Inflammatory macrophage treated with lipopolysaccharide for 1 hour (primary cell): ENCODE data around the gene CCNK.

Experiments used
- DNase-seq, 2 donors: peaks; one replicate each; pipeline ENCODE4 v3.0.0-alpha.2; 2020 to 2022

CCNK gene

GRCh38 chr14:99521176-99522024 is 40.2 kb downstream of the CCNK start:
- no peak for DNase-seq

- DNase-seq, result no peak
Observed at GRCh38 chr14:99522025-99522401, 40.8 kb downstream of the CCNK start.

DNA sequence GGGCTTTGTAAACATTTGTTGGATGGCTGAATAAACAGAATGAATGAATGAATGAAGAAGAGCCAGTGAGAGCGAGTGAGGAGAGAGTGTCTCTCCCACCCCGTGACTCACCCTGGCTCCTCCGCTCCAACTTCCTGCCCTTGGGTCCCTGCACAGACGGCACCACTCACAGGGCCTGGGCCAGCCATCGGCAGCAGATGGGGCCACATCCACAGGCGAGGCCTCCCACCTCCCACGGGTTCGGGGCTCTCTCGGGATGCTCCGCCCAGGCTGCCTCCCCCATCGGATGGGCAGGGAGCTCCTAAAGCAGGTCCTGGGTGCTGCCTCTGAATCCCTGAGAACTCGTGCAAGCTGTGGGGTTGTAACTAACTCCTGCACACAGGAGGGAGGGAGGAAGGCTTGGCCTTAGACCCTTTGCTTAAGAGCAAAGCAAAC is 41.3 kb downstream of the CCNK start:
- no peak for DNase-seq

- no peak for DNase-seq
Observed at GRCh38 chr14:99522934-99523703, 41.9 kb downstream of the CCNK start.

GRCh38 chr14:99523704-99524055 is 42.5 kb downstream of the CCNK start:
- DNase-seq, result no peak

DNA sequence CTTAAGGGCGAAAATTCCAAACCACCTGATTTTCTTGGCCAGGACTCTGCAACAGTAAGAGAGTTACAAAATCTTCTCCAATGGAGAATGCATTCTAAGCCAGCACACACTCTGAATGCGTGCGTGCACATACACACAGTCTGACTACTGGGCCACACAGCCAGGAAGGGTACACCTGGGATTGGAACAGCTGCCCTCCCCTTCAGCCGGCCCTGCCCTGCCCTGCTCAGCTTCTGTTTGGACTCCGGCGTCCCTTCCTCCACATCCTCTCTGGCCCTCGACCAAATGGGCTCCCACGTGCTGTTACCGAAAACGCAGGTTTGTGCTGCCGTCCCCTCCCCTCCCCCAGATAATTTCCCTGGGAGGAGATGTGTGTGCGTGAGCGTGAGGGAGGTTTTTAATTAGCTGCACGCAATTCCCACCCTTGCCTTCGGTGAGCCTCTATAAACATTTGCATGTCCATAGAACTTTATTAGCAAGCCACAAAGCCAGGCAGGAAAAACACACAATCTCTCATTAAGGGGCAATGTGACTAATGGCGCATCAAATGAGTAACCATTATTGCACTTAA is 43.0 kb downstream of the CCNK start:
- no peak for DNase-seq

DNA sequence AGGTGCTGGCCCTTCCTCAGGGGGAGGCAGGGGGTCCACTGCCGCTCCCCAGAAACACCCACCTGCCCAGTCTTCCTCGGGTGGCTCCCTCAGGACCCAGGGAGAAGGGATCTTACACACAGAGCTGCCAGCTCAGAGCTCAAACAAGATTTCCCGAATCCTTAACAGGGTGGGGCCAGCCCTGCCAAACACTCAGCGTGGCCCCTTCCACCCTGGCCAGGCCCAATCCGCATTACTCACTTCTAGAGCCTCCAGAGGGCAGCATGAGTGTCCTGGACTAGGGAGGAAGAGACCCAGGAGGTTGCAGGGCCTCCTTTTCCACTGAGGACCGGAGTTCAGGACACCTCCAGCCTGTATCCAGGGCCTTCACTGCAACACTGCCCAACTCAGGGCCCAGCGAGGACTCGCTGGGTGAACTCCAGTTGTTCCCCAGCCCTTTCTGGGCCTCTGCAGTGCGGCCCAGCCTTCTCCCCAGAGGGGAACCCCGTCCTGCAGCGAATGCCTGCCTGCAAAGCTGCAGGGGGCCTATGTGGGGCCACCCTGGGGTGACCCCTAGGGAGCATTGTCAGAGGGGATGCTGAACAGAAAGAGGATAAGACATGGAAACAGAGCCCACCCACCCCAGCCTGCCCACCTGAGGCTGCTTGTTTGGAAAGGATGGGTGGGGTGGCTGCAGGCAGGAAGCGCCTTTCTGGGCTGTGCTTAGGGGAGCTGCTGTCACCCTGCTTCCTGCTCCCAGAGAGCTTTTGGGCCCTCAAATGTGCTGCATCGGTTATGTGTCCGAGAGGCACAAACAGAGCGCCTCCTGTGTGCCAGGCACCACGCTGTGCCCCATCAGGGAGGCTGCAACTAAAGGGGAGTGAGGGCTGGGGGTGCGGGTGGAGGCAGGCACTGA is 43.8 kb downstream of the CCNK start:
- no peak for DNase-seq

- DNase-seq, result no peak
Observed at GRCh38 chr14:99525699-99526080, 44.5 kb downstream of the CCNK start.

DNA sequence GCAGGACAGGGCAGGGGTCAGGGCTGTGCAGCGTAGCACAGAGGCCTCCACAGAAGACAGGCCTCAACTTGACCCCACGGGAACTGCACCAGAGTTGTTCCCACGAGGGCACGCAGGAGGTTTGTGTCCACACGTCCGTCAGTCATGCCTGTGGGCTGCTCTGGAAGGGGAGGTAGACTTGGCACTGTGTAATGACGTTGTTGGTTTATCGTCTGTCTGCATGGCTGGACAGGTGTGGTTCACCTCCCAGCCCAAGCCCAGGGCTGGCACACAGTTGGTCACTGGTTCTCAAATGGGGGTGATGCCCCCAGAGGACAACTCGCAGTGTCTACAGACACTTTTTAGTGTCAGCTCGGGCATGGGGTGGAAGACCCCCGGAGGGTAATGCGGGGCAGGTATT is 45.8 kb downstream of the CCNK start:
- DNase-seq, result no peak

- no peak for DNase-seq
Observed at GRCh38 chr14:99527427-99528076, 46.3 kb downstream of the CCNK start.

DNA sequence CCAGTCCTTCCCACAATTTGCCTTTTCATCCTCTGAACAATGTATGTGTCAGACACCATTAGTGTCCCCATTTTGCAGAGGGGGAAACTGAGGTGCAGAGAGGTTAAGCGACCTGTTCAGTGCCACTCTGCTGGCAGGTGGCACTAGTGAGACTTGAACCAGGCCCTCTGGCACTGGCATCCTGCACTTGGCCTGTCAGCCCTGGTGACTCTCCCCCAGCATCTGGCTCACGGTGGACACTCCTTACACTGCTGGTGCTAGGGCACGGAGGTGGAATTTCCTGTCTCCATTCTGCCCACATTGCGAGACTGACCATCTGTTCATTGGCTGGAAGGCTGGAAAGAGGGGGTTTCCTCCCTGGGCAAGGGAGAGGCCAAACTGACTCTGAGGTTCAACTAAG is 48.7 kb downstream of the CCNK start:
- no peak for DNase-seq

GRCh38 chr14:99530407-99531155 is 49.4 kb downstream of the CCNK start:
- DNase-seq, result no peak

GRCh38 chr14:99531251-99532096 is 50.3 kb downstream of the CCNK start:
- DNase-seq, result no peak

GRCh38 chr14:99532310-99532709 is 51.1 kb downstream of the CCNK start:
- DNase-seq, result no peak

DNA sequence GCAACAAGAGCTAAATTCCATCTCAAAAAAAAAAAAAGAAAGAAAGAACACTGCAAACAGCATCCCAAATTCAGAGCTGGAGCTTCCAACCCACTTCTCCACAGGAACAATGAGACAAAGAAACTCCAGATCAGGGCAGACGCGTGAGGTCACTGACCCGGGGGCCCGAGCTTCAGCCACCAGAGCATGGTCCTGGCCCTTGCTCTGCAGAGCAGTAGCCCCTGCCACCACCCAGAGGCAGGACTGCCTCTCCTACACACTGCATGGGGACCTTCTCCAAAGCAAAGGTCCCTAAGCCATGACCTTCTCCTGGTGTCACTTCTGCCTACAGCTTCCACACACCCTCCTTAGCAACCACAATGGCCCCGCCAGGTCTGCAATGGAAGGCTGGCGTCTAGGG is 53.1 kb downstream of the CCNK start:
- DNase-seq, result no peak

- no peak for DNase-seq
Observed at GRCh38 chr14:99534863-99535262, 53.7 kb downstream of the CCNK start.

- no peak for DNase-seq
Observed at GRCh38 chr14:99535448-99535847, 54.2 kb downstream of the CCNK start.

GRCh38 chr14:99535908-99536778 is 54.9 kb downstream of the CCNK start:
- no peak for DNase-seq

DNA sequence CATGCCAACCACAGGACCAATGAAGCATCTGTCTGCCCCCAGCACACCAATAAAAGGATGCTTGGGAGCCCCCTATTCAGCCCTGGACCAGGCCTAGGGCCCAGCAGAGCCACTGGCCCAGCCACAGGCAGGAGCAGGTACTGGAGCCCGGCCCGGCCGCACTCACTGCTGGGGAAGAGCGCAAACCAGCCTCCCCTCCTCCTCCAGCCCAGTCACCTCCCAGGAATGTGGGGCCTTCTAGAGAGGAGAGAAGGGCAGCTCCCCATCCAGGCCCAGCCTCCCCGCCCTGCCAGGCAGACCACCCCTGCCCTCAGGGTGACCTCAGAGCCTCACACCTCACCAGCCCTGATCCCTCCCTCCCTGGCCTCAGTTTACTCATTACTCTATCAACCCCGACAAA is 56.2 kb downstream of the CCNK start:
- no peak for DNase-seq

GRCh38 chr14:99538275-99538674 is 57.1 kb downstream of the CCNK start:
- DNase-seq, result no peak
